ENCODE measurements around the gene RYR2. TPM values are rescaled to one million over a fixed set of nuclear protein-coding genes. Genes with fewer than 3 reads are reported as not detected.

The RYR2 gene
- total RNA-seq, 4 donors from 2014 or later = 0.13 to 2.5 (median 0.88) TPM

DNA sequence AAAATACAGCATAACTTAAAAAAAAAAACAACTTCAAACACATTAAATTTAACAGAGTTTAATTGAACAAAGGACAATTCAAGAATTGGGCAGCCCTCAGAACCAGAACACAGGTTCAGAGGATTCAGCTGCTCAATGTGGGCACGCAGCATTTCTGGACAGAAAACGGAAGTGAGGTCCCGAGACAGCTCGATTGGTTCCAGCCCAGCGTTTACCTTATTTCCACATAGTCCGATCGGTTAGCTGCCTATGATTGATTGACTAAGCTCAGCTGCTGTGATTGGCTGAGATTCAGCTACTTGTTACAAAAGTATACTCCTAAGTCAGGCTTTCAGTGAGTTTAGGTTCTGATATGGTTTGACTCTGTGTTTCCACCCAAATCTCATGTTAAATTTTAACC, 815.5 kb downstream of the RYR2 start:
- Histone ChIP-seq H3K4me3 (no peak overlapping the region), H3K27me3 (no peaks in the 10 kb centered on the region), H3K4me1 (no peaks in the 10 kb centered on the region), H3K27ac (no peak overlapping the region), H3K36me3 (no peaks in the 10 kb centered on the region), H3K9me3 (no peaks in the 10 kb centered on the region)
- no peak for DNase-seq
- TF ChIP-seq, protein P1, sequence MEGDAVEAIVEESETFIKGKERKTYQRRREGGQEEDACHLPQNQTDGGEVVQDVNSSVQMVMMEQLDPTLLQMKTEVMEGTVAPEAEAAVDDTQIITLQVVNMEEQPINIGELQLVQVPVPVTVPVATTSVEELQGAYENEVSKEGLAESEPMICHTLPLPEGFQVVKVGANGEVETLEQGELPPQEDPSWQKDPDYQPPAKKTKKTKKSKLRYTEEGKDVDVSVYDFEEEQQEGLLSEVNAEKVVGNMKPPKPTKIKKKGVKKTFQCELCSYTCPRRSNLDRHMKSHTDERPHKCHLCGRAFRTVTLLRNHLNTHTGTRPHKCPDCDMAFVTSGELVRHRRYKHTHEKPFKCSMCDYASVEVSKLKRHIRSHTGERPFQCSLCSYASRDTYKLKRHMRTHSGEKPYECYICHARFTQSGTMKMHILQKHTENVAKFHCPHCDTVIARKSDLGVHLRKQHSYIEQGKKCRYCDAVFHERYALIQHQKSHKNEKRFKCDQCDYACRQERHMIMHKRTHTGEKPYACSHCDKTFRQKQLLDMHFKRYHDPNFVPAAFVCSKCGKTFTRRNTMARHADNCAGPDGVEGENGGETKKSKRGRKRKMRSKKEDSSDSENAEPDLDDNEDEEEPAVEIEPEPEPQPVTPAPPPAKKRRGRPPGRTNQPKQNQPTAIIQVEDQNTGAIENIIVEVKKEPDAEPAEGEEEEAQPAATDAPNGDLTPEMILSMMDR (IDR thresholded peaks at IDR 0.05) = no peak
- TF ChIP-seq POLR2A (IDR thresholded peaks at IDR 0.05) = no peak

DNA sequence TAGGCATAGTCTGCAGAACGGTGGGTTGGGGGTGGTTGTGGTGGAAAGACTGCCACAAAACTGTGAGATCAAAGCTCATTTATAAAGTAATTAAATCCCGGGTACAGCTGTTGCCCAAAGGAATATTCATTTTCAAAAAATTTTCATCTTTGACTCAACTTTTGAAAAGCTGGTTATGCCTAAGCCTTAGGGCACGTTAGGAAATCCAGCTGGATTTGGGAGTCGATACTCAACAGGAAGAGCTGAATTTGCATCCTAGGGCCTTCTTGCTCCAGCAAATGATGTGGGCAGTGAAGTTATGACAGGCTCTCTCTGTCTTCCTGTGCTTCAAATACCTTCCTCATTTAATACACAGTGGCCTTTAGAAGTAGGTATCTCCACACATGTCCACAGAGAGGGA, 817.0 kb downstream of the RYR2 start:
- Histone ChIP-seq H3K27me3 (no peaks in the 10 kb centered on the region), H3K4me3 (no peak overlapping the region), H3K9me3 (no peaks in the 10 kb centered on the region), H3K4me1 (peaks cover 0 to under 1% (median 0%) of the 10 kb centered on the region in 4 donors), H3K27ac (no peak overlapping the region), H3K36me3 (no peaks in the 10 kb centered on the region)
- no peak for TF ChIP-seq POLR2A (IDR thresholded peaks at IDR 0.05)
- TF ChIP-seq, protein P1 (IDR thresholded peaks at IDR 0.05) = no peak
- DNase-seq = no peak

DNA sequence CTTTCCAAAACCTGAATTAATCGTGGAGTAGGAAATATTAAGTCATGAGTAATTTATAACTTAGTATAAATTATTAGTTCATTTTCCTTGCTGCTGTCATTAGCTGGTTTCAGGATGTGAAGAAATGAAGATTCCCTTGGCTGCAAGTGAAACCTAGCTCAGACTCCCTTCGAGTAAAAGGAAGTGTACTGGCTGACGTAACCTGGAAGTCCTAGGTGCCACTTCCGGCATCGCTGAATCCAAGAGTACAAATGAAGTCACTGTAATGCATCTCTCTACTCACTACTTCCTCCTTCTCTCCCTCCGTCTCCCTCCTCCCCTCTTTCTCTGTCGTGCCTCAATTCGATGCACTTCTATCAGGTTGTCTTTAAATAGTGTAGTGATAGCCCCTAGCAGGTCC, 820.0 kb downstream of the RYR2 start:
- TF ChIP-seq, protein P1 (IDR thresholded peaks at IDR 0.05) = no peak
- no peak for TF ChIP-seq POLR2A (IDR thresholded peaks at IDR 0.05)
- no peak overlapping the region for H3K4me3 ChIP-seq
- no peak for DNase-seq
- no peak overlapping the region for H3K27ac ChIP-seq
- no peaks in the 10 kb centered on the region for H3K9me3 ChIP-seq
- peaks cover 0 to 7% (median 0%) of the 10 kb centered on the region in 4 donors for H3K4me1 ChIP-seq
- no peaks in the 10 kb centered on the region for H3K27me3 ChIP-seq
- no peaks in the 10 kb centered on the region for H3K36me3 ChIP-seq

DNA sequence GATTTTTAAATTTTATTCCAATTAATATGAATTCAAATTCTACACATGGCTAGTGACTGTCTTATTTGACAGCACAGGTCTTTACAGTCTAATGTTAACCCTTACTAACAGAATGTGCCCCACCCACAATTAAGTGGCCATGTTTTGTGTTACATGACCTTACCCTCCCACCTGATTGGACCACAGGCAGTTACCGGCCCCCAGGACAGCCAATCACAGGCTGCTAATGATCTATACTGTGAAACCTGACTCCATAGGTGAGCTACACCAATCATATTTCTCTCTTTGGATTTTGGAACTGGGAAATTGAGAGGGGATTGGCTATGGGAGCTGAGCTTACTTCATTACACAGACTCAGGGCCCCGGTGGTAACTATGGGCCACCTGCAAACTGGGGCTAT, 821.2 kb downstream of the RYR2 start:
- TF ChIP-seq, protein P1 (IDR thresholded peaks at IDR 0.05) = no peak
- TF ChIP-seq POLR2A (IDR thresholded peaks at IDR 0.05) = no peak
- no peak overlapping the region for H3K4me3 ChIP-seq
- no peak overlapping the region for H3K27ac ChIP-seq
- peaks cover 0 to 7% (median 0%) of the 10 kb centered on the region in 4 donors for H3K4me1 ChIP-seq
- DNase-seq = no peak
- H3K9me3 ChIP-seq = no peaks in the 10 kb centered on the region
- H3K36me3 ChIP-seq = no peaks in the 10 kb centered on the region
- H3K27me3 ChIP-seq = no peaks in the 10 kb centered on the region

DNA sequence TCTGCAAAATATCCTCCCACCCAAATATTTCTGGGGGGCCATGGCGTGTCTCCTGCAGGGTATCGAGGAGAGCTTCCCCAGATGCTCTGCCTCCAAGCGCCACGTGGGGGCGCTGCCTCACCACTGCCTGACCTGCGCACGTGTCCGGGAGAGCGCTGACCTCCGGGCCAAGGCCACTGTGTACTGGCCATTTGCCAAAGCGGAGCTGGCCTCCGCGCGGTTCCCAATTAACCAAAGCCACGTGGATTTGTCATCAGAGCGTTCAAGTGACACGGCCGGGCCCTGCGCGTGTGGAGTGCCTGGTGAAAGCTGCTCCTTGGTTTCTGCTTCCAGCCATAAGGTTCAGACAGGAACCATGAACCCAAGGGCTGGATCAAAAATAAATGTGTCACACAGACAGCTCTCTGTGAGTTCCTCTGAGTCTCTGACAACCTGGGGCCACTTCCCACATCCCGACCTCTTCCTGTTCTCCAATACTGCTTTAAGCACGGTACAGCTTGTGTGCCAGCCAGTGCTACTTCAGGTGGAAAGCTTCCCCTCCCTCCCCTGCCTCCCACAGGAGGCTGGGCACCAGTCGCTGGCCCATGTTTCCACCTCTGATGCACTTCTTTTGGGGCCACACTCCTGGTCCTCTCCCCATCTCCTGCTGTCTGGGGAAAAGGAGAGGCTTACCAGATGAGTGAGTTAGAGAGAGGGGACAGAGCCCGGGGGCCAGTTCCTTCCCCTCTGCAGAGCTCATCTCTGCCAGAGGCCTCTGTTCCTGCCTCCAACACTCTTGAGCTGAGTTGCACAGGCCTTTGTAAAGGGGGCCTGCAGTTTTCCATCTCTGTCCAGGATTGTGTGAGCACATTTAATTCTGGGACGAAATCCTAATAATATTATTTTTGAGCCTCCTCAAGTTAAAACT, 822.6 kb downstream of the RYR2 start:
- no peak overlapping the region for H3K27ac ChIP-seq
- peaks cover 0 to 7% (median 0%) of the 10 kb centered on the region in 4 donors for H3K4me1 ChIP-seq
- peak overlapping the region in 2 of 4 donors; percentile 14 to 28 for H3K4me3 ChIP-seq
- TF ChIP-seq, protein P1 (IDR thresholded peaks at IDR 0.05) = peak in 4 of 6 experiments; percentile 50 to 83 (median 78)
- no peak for TF ChIP-seq POLR2A (IDR thresholded peaks at IDR 0.05)
- H3K36me3 ChIP-seq = no peaks in the 10 kb centered on the region
- peak in 2 of 3 donors; percentile 75 to 81 for DNase-seq
- H3K9me3 ChIP-seq = no peaks in the 10 kb centered on the region
- H3K27me3 ChIP-seq = no peaks in the 10 kb centered on the region
